Inferior parietal cortex (tissue), 1 donor: ENCODE measurements around the gene NUAK1.
"Not testable (repeated sequence)": the region's sequence is repeated elsewhere in the genome, so short reads cannot be mapped to it uniquely, and the experiment has no call there.

Experiments
- DNase-seq: peaks from one replicate; pipeline ENCODE4 v3.0.0-alpha.2; 2016; ENCODE audit errors: extremely low spot score

NUAK1 gene

GRCh38 chr12:106033161-106033675, 105.5 kb downstream of the NUAK1 start:
- no peak for DNase-seq

GRCh38 chr12:106032623-106032925, 106.2 kb downstream of the NUAK1 start:
- DNase-seq = no peak

- DNase-seq = no peak
Observed at GRCh38 chr12:106031761-106032622, 106.8 kb downstream of the NUAK1 start.

- DNase-seq = no peak
Observed at GRCh38 chr12:106030210-106031071, 108.3 kb downstream of the NUAK1 start.

GRCh38 chr12:106029532-106029931, 109.2 kb downstream of the NUAK1 start:
- no peak for DNase-seq

- no peak for DNase-seq
Observed at GRCh38 chr12:106027911-106028310, 110.8 kb downstream of the NUAK1 start.

- no peak for DNase-seq
Observed at GRCh38 chr12:106027286-106027685, 111.5 kb downstream of the NUAK1 start.

GRCh38 chr12:106025129-106025528, 113.6 kb downstream of the NUAK1 start:
- DNase-seq = no peak

- no peak for DNase-seq
Observed at GRCh38 chr12:106023039-106023438, 115.7 kb downstream of the NUAK1 start.

- no peak for DNase-seq
Observed at GRCh38 chr12:106022568-106023012, 116.2 kb downstream of the NUAK1 start.

GRCh38 chr12:106021516-106021915, 117.2 kb downstream of the NUAK1 start:
- no peak for DNase-seq

- no peak for DNase-seq
Observed at GRCh38 chr12:106020736-106021135, 118.0 kb downstream of the NUAK1 start.

GRCh38 chr12:106019144-106019543, 119.6 kb downstream of the NUAK1 start:
- DNase-seq = no peak

GRCh38 chr12:106018286-106018685, 120.5 kb downstream of the NUAK1 start:
- DNase-seq = no peak

GRCh38 chr12:106016601-106017278, 122.0 kb downstream of the NUAK1 start:
- not testable (repeated sequence) for DNase-seq

GRCh38 chr12:106015646-106016045, 123.1 kb downstream of the NUAK1 start:
- DNase-seq = no peak

- DNase-seq = no peak
Observed at GRCh38 chr12:106013941-106014340, 124.8 kb downstream of the NUAK1 start.
